DMS153 (cell line): ENCODE measurements around the gene SULT4A1.
A peak's percentile ranks its signal among the peaks of the same experiment; 100 is the strongest.
"Not testable (repeated sequence)": the region's sequence is repeated elsewhere in the genome, so short reads cannot be mapped to it uniquely, and the experiment has no call there.

ENCODE experiments used
- DNase-seq: peaks from one replicate; lab custom pipeline; 2025; lab: John Stamatoyannopoulos, UW

The SULT4A1 gene, protein sequence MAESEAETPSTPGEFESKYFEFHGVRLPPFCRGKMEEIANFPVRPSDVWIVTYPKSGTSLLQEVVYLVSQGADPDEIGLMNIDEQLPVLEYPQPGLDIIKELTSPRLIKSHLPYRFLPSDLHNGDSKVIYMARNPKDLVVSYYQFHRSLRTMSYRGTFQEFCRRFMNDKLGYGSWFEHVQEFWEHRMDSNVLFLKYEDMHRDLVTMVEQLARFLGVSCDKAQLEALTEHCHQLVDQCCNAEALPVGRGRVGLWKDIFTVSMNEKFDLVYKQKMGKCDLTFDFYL

DNA sequence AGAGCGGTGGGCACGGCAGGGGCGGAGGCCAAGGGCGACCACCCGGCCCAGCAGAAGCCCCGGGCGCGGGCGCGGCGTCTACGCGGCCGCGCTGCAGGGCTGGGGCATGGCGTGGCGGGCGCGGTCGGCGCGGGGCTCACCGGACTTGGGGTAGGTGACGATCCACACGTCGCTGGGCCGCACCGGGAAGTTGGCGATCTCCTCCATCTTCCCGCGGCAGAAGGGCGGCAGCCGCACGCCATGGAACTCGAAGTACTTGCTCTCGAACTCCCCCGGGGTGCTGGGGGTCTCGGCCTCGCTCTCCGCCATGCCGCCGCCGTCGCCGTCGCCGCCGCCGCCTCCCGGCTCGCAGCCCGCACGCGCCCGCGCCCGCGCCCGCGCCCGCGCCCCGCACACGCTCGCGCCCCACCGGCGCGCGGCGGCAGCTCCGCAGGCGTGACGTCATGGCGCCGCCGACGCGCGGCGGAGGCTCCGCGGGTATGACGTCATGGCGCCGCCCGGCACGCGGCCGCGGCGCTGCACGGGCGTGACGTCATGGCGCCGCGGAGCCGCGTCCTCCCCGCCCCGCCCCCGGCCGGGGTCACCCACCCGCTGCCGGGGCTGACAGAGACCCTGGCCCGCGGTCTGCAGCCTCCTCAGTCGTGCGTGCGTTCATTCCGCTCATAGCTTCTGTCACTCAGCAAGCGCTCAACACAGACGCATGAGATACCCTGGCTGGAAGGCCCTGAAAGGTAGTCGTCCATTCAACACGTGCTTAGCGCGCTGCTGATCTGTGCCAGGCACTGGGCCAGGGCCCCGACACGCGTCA lies at the start of gene SULT4A1:
Gene SULT4A1, minus strand, starts transcription at position 440 of the 808 bp plus-strand sequence. Its CDS starts 131 bp downstream, at position 309.
- DNase-seq, result peak; percentile 36

DNA sequence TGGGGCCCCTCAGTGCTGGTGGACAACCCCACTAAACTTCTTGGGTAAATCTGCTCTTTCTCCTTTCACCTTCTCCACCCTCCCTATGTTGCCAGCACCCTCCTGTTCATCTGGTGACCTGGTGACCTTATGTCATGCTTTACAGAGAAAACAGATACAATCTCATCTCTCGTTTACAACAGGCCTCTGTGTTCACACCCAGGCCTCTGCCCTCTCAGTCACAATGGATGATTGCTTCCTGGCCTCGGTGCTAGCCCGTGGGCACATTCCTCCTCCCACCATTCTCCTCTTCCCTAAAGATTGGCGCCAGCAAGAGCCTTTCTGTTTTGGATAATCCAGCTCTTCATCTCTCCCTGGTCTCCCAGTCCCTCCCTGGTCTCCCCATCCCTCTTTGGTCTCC lies 49.0 kb upstream of the SULT4A1 start:
- no peak for DNase-seq

DNA sequence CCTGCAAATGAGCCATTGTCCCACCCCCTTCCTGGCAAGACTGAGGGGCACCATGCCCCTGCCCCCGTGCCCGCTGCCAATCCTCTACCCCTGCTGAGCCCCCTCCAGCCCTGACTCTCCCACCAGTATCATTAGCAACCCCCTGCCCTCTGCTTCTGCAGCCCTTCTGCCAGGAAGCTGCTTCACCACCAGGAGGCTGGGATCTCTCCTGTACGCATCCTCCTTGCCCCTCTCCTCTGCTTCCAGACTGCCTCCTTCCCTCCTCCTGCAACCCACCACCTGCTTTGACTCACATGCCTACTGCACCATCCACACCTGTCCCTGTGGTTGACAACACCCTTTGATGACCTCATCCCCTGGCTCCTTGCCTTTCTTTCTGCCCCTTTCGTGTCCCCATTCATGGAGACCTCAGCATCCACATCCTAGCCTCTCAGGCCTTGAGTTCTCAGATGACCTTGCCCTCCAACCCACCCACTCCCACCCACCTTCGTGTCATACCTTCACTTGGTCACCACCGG lies 47.9 kb upstream of the SULT4A1 start:
- DNase-seq, result no peak

DNA sequence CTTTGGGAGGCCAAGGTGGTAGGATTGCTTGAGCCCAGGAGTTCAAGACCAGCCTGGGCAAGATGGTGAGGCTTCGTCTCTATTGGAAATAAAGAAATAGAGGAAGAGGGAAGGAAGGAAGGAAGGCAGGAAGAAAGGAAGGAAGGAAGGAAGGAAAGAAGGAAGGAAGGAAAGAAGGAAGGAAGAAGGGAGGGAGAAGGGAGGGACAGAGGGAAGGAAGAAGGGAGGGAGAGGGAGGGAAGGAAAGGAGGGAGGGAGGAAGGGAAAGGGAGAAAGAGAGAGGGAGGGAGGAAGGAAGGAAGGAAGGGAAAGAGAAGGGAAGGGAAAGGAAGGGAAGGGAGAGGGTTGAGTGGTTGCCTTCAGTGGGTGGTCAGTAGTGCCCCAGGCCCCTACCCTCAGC lies 47.4 kb upstream of the SULT4A1 start:
- no peak for DNase-seq

DNA sequence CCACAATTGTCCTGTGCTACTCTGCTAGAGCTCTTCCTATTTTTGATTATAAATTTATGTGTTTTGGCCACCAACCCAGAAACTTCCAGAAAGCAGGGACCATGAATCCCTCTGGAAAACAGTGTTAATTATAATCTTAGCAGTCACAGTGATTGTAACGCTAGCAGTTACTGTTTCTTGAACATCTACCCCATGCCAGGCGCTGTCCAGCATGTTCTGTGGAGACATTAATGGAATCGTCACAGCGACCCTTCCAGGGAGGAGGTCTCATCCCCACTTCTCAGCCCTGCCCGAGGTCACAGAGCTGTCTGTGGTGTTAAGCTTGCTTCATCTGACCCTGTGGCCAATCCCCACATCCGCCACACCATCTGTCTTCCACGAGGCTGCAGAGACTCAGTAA lies 43.4 kb upstream of the SULT4A1 start:
- DNase-seq, result no peak

DNA sequence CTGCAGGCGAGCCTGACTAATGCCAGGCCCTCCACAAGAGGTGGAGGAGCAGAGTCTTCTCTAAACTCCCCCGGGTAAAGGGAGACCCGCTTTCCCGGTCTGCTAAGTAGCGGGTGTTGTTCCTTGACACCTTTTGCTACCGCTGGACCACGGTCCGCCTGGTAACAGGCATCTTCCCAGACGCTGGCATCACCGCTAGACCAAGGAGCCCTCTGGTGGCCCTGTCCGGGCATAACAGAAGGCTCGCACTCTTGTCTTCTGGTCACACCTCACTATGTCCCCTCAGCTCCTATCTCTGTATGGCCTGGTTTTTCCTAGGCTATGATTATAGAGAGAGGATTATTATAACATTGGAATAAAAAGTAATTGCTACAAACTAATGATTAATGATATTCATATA lies 42.1 kb upstream of the SULT4A1 start:
- DNase-seq, result not testable (repeated sequence)

DNA sequence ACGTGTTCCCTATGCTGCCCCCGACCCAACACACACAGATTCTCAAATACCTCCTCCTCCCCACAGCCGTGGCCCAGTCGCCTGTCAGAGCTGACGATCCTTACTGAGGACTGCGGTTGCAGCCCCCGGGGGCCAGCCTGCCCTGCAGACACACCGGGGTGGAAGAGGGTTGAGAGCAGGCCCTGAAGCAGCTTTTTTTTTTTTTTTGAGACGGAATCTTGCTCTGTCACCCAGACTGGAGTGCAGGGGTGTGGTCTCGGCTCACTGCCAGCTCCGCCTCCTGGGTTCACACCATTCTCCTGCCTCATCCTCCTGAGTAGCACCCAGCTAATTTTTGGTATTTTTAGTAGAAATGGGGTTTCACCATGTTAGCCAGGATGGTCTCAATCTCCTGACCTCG lies 40.7 kb upstream of the SULT4A1 start:
- DNase-seq, result not testable (repeated sequence)

DNA sequence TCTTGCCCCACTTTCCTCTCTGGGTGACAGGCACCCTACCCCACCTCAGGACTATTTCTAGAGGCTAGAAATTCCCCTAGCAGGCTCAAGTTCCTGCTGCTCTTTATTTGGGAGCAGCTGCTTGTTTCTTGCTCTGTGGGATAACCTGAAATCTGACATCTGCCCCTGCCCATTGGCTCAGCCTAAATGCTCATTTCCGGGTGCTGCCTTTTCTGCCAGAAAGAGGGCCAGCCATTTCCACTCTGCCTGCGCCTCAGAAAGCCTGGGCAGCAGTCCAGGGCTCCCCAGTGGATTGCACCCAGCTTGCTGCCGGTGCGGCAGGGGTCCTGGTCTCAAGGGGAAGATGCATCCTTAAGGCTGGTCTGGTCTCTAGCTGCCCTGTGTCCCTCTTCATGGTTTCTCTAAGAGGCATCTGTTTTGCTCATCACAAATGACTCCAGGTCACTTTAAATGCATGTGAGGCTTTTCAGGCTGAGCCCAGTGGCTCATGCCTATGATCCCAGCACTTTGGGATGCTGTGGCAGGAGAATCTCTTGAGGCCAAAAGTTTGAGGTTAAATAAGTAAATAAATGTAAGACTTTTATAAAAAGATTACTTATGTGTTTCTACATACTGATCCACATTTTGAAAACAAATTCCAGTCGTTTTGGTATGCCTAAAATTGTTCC lies 39.8 kb upstream of the SULT4A1 start:
- no peak for DNase-seq

DNA sequence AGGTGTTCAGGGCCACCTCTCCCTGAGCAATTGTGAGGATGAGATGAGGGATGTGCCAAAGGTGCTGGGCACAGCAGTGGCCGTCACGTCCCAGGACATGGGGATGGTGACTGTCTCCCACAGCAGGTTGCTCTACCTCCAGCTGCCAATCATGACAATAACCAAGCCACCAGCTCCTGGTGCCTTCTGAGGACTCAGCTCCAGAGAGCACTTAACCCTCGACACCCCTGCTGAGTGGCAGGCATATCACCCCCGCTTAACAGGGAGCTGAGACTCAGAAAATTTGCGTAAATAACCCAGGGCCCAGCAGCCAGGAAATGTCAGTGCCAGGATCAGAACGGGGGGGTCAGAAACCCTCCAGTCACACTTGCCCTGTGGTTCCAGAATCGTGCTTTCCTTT lies 37.9 kb upstream of the SULT4A1 start:
- no peak for DNase-seq

DNA sequence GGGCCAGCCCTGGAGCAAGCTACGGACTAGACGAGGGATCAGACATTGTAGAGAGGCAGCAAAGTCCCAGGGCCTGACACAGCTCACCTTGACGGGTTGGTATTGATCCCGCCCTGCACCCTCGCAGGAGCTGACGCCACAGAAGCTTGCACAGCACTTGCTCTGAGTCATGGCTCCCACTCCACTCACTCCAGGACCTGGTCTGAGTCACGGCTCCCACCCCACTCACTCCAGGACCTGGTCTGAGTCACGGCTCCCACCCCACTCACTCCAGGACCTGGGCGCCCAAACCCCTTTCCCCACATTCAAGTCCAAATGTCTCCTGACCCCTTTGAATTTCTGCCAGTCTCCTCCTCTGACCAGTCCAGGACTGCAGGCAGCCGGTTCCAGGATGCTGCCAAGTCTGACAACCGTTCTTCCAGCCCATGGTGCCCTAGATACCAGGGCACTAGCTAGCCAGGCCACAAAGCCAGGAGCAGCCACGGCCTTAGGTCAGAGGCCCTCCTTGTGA lies 35.5 kb upstream of the SULT4A1 start:
- no peak for DNase-seq

DNA sequence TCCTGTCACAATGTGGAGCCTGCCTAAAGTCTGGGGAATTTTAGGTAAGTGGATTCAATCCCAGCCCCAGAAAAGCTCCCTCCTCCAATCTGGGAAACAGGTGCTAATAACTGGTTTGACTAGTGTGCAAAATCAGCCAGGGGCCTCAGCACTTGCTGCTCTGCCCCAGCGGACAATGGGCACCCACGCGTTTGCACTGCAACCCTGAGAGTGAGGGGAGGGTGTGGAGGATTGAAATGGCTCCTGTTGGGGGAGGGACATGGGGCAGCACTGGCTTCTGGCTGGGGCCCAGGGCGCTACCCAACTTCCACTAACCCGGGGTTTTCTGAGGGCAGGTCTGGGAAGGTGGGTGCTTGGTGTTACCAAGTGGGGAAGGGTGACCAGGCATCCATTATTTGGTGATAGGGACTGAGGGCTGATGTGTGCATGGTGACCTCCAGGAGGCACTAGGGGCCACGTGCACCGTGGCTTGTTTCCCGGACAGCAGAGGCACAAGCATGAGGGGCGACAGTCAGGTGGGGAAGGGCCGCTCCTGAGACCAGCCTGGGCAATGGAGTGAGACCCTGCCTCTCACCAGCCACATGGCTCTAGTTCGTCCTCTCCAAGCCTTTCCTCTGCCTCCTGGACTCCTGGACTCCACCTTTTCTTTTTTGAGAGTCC lies 33.8 kb upstream of the SULT4A1 start:
- no peak for DNase-seq

DNA sequence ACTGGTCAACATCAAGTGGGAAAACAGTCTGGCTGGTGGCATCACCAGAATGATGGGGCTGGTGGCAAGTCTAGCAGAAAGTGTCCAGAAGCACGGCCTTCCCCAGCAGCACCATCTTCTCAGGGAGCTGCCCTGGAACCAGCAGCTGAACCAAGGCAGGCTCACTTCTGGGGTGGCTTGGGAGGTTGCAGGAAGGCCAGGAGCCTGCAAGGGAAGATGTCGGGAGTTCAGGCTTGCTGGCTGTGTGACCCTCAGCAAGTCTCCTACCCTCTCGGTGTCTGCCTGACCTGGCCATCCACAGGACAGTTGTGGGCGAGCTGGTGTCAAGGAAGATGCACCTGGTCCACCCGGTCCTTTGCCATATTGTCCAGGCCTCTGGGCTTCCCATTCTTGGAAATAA lies 31.8 kb upstream of the SULT4A1 start:
- no peak for DNase-seq

DNA sequence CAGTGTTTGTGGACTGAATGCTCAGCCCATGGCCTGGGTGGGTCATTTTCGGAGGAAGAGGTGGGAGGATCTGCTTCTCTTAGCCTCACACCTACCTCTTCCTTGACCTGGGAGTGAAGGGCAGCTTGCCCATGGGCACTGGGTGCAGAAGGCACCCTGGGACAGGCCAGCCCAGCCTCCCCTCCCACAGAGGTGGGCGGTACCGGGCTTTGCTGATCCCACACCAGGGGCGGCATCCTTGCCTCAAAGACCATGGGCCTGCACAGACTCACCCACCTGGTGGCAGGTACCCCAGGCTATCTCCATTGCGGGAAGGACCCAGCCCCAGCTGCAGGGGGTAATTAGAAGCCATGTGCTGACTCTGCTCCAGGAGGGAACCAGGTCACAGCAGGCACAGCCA lies 31.0 kb upstream of the SULT4A1 start:
- DNase-seq, result no peak

DNA sequence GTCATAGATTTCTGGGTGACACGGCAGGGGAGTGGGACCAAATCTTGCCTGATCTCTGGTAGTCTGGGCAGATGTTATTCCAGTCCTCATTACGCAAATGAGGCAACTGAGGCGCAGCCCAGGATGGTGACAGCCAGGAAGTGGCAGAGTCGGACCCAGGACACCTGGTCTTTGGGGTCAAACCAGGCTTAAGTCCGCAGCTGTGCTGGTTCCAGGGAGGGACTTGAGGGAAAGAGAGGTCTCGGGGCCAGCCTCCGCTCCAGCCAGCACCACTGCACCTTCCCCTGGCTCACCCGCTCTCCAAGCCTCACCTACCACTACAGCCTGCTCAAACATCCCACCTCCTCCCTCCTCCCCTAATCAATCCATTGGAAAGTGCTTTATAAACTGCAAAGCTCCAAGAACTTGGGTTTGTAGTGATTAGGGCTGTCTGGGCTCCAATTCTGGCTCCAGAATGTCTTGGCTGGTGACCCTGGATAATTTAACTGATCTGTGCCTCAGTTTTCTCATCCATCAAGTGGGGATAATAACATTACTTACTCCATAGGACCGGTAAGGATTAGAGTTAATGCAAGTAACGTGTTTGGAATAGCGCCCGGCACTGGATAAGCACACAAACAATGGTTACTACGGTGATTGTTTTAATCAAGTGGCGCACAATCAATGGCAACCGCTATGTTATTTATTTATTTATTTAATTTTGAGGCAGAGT lies 30.0 kb upstream of the SULT4A1 start:
- no peak for DNase-seq

DNA sequence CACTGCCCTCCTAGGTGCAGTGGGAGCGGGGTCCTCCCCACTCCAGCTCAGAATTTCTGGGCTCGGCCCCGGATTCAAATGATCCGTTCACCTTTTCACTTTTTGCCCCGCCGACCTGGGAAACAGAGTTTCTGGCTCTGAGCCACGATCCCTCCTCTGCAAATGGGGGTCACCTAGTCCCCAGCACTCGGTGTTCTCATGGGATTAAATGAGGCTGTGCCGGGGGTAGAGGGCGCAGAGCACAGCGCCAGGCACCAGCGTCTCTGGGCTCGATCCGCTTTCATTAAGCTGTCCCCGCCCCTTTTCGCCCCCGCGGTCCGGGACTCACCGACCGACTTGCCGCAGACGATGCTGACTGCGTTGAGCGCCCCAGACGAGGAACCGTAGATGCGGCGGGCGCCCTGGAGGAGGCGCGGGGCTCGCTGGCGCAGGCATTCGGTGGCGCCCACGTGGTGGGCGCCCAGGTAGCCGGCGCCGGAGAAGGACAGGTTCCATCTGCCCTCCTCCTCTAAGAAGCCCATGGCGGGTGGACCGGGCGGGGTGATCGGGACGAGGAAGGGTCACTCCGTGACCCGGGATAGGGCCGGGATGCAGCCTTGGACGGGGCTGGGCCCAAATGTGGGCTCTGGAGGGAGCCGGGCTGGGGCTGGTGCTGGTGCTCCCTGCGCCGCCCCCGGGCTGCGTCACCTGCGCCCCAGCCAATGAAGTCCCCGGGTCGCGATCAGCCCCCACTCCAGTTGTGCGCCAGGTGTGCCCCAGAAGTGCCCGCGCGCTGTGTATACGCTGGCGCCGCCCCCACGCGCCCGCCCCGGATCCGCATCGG lies 29.3 kb upstream of the SULT4A1 start, which contains the start of gene PNPLA5:
Gene PNPLA5, minus strand, starts transcription at position 654 of the 823 bp plus-strand sequence. Its CDS starts 133 bp downstream, at position 521.
- no peak for DNase-seq

DNA sequence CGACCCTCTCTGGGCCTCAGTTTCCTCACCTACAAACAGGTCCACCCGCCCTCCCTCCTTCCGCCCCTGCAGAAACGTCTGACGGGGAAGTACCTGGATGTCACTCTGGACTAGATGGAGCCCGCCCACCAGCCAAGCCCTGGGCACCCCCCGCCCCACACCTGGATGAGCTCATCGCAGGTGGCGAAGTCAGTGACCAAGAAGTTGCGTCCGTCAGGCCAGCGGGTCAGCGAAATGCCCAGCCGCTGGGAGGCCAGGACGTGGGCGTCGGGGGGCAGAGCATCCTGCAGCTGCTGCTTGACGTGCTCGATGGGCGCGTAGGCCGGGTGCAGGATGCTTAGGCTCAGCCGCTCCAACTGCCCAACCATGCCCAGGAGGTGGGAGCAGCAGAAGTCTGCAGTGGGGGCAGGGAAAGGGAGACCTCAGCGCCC lies 28.6 kb upstream of the SULT4A1 start:
- DNase-seq, result no peak

DNA sequence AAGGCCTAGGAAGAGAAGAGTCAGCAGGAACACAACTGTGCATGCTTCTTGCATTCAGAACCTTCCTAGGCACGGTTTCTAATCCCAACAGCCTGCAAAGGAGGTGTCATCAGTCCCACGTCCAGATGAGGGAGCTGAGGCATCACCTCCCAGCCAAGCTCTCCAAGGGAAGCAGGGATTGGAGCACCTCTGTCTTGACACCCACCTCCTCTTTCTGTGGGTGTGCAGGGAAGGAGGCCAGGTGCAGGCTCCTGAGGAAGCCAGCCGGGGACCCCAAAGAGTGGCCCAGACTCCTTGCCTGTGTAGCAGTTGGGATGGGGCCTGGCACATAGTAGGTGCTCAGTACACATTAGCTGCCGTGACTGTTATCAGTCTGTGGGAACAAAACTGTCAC lies 27.5 kb upstream of the SULT4A1 start:
- no peak for DNase-seq

DNA sequence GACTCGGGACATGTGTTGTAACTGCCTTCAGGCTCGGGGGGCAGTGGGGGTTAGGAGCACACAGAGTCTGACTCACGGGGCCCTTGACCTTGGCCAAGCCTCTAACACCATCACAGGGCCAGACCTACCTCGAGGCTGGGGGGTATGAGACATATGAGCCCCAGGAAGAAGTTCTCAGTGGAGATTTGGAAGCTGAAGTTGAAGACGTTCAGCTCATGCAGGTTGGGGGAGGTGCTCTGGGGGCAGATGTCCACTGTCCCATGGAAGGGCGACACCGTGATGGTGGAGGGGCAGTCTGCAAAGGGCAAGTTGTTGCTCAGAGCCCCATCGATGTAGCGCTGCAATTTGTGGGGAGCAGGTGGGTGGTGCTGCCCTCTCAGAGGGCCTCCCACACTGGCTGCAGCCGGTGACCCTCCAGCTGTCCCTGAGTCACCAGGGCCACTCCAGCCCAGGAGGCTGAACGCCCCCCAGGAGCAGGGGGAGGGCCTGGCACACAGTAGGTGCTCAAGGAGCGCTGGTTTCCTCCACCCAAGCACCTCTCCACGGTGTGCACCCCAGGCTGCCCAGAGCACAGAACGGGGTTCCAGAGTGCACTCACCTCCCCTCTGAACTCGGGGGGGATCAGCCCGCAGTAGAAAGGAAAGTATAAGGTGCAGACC lies 27.0 kb upstream of the SULT4A1 start:
- no peak for DNase-seq

DNA sequence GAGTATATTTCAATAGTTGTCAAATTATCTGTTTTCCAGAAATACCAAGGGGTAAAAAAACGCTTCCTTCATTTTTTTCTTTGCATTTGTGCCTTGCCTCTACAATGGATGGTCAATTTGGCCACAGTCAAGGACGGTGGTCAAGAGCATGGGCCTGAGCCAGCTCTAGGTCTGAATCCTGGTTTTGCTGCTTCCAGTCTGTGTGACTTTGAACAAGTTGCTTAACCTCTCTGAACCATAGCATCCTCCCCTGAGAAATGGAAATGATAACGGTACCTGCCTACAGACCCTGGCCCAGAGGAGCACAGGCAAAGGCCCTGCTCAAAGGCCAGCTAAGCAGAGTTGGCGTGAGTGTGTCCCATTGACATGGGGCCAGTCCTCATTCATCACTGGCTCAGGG lies 26.4 kb upstream of the SULT4A1 start:
- DNase-seq, result no peak

DNA sequence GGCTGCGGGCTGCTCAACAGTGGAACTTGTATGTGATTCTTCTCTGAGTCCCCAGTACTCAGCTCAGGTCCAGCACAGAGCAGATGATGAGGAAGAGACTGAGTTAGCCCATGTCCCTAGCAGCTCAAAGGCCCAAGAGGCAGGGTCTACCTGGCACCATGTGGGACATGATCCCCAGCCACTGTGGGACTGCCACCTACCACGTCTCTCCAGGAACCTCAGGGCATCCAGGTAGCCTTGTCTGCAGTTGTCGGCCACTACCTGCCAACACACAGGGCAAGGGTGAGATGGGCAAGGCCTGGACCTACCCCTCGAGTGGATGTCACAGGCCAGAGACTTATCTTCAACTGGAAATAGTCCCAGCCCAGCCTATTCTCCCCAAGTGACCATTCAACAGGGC lies 25.1 kb upstream of the SULT4A1 start:
- no peak for DNase-seq
